ENCODE data around the gene LYRM4. TPM values are rescaled to one million over a fixed set of nuclear protein-coding genes. Genes with fewer than 3 reads are reported as not detected.

Gene LYRM4
- total and polyA plus RNA-seq, 12 donors: 18.3 to 33.0 (median 24.5) TPM

- Histone ChIP-seq H3K4me1 (peaks cover 7 to 50% (median 25%) of the 10 kb centered on the region in 9 donors), H3K4me3 (peak overlapping the region; percentile 64 to 78 (median 68)), H3K27me3 (peaks cover 0 to 30% (median 0%) of the 10 kb centered on the region in 7 donors), H3K36me3 (no peaks in the 10 kb centered on the region), H3K9me3 (no peaks in the 10 kb centered on the region), H3K27ac (peak overlapping the region in 7 of 10 donors; percentile 86 to 95 (median 91))
- no peak for ATAC-seq
- TF ChIP-seq, protein P1, sequence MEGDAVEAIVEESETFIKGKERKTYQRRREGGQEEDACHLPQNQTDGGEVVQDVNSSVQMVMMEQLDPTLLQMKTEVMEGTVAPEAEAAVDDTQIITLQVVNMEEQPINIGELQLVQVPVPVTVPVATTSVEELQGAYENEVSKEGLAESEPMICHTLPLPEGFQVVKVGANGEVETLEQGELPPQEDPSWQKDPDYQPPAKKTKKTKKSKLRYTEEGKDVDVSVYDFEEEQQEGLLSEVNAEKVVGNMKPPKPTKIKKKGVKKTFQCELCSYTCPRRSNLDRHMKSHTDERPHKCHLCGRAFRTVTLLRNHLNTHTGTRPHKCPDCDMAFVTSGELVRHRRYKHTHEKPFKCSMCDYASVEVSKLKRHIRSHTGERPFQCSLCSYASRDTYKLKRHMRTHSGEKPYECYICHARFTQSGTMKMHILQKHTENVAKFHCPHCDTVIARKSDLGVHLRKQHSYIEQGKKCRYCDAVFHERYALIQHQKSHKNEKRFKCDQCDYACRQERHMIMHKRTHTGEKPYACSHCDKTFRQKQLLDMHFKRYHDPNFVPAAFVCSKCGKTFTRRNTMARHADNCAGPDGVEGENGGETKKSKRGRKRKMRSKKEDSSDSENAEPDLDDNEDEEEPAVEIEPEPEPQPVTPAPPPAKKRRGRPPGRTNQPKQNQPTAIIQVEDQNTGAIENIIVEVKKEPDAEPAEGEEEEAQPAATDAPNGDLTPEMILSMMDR (IDR thresholded peaks at IDR 0.05): no peak
- WGBS, 2 donors: 45 to 48% methylated on average over 56 of the region's 56 CpGs
- intact Hi-C loops (cut with DNase I): no loop called here
- no peak for DNase-seq
Measured at GRCh38 chr6:5086294-5086890, 174.4 kb downstream of the LYRM4 start.

- H3K9me3 ChIP-seq: no peaks in the 10 kb centered on the region
- H3K36me3 ChIP-seq: no peaks in the 10 kb centered on the region
- WGBS, 2 donors: 1% methylated on average over 74 of the region's 74 CpGs
- TF ChIP-seq, protein P1 (IDR thresholded peaks at IDR 0.05): no peak
- peak overlapping the region; percentile 64 to 78 (median 68) for H3K4me3 ChIP-seq
- peaks cover 7 to 47% (median 25%) of the 10 kb centered on the region in 9 donors for H3K4me1 ChIP-seq
- ATAC-seq: peak; percentile 21 to 60 (median 30)
- peak overlapping the region; percentile 82 to 95 (median 88) for H3K27ac ChIP-seq
- H3K27me3 ChIP-seq: peaks cover 0 to 30% (median 0%) of the 10 kb centered on the region in 7 donors
- peak in 1 of 2 donors; percentile 55 for DNase-seq
- intact Hi-C loops (cut with DNase I): loop anchor here in 1 of 10 donors (2.0 kb wide), 1 partner anchor 29 kb away; no protein-coding TSS in a partner anchor
Measured at GRCh38 chr6:5085648-5086293, 175.0 kb downstream of the LYRM4 start.

- Histone ChIP-seq H3K27ac (peak within 1 kb of the TSS; percentile 82 to 95 (median 88)), H3K27me3 (peaks cover 0 to 30% (median 0%) of the 10 kb centered on the region in 7 donors), H3K36me3 (no peaks in the 10 kb centered on the region), H3K9me3 (no peaks in the 10 kb centered on the region), H3K4me1 (peaks cover 7 to 41% (median 19%) of the 10 kb centered on the region in 9 donors), H3K4me3 (peak within 1 kb of the TSS; percentile 64 to 78 (median 68))
- TF ChIP-seq, protein P1 (IDR thresholded peaks at IDR 0.05): peak in 1 of 9 donors; percentile 18
- DNase-seq (peak; percentile 65 to 67), ATAC-seq (peak; percentile 65 to 81 (median 76))
- WGBS, 2 donors: 0 to 1% methylated on average over 81 to 82 of the region's 83 CpGs
- intact Hi-C loops (cut with DNase I): loop anchor here in 2 of 10 donors (2.0 to 5.0 kb wide), 2 partner anchors 30 to 32 kb away; no protein-coding TSS in a partner anchor
Measured at GRCh38 chr6:5084781-5085647, 175.7 kb downstream of the LYRM4 start, which contains the start of gene PPP1R3G. Gene PPP1R3G, plus strand, starts transcription at chr6:5085341. Its CDS starts 145 bp downstream, at chr6:5085486.

All from heart right ventricle (tissue), 16 donors.